GM19372 (cell line): Measurements from ENCODE around the gene DNASE1L2.
A peak's percentile ranks its signal among the peaks of the same experiment; 100 is the strongest.
"Not testable (repeated sequence)": the region's sequence is repeated elsewhere in the genome, so short reads cannot be mapped to it uniquely, and the experiment has no call there.

Experiments used
- ATAC-seq: cut with Tn5 transposase; IDR thresholded peaks from one replicate; pipeline ENCODE4 v1.9.1; 2021; ENCODE audit warnings: mild to moderate bottlenecking, low read depth, moderate library complexity; ENCODE audit not compliant: unreplicated experiment

The DNASE1L2 gene

GRCh38 chr16:2203119-2203688 lies 33.0 kb upstream of the DNASE1L2 start:
- ATAC-seq: not testable (repeated sequence)

GRCh38 chr16:2204416-2205103 lies 31.7 kb upstream of the DNASE1L2 start:
- ATAC-seq: no peak

- ATAC-seq: peak; percentile 82
These were observed 30.9 kb upstream of the DNASE1L2 start, which contains the start of gene MLST8 for GRCh38 chr16:2205104-2205966. MLST8 (plus strand) TSS chr16:2205454; CDS start chr16:2206086, 632 bp downstream.

- peak; percentile 6 for ATAC-seq
These were observed 30.3 kb upstream of the DNASE1L2 start for GRCh38 chr16:2205967-2206313.

GRCh38 chr16:2206420-2206779 lies 29.8 kb upstream of the DNASE1L2 start:
- no peak for ATAC-seq

GRCh38 chr16:2206780-2207433 lies 29.3 kb upstream of the DNASE1L2 start:
- no peak for ATAC-seq

- ATAC-seq: no peak
These were observed 28.4 kb upstream of the DNASE1L2 start for GRCh38 chr16:2207872-2208271.

- ATAC-seq: no peak
These were observed 27.9 kb upstream of the DNASE1L2 start for GRCh38 chr16:2208308-2208707.

GRCh38 chr16:2208772-2209171 lies 27.5 kb upstream of the DNASE1L2 start:
- no peak for ATAC-seq

- ATAC-seq: no peak
These were observed 26.8 kb upstream of the DNASE1L2 start for GRCh38 chr16:2209258-2210008.

GRCh38 chr16:2210009-2210332 lies 26.3 kb upstream of the DNASE1L2 start:
- no peak for ATAC-seq

GRCh38 chr16:2210386-2211365 lies 25.6 kb upstream of the DNASE1L2 start, which contains the start of gene BRICD5:
BRICD5 (minus strand) TSS chr16:2210863; CDS start chr16:2210833, 30 bp downstream.
- no peak for ATAC-seq

GRCh38 chr16:2211923-2212347 lies 24.3 kb upstream of the DNASE1L2 start:
- no peak for ATAC-seq

- ATAC-seq: no peak
These were observed 23.6 kb upstream of the DNASE1L2 start for GRCh38 chr16:2212362-2213324.

GRCh38 chr16:2213817-2214718 lies 22.2 kb upstream of the DNASE1L2 start:
- ATAC-seq: no peak

- peak; percentile 87 for ATAC-seq
These were observed 21.6 kb upstream of the DNASE1L2 start, which contains the start of gene PGP for GRCh38 chr16:2214719-2214968. PGP (minus strand) TSS chr16:2214840; CDS start chr16:2214777, 63 bp downstream.

- no peak for ATAC-seq
These were observed 19.9 kb upstream of the DNASE1L2 start for GRCh38 chr16:2216330-2216729.
